Measurements from ENCODE around the gene ITGAE.
A peak's percentile ranks its signal among the peaks of the same experiment; 100 is the strongest.

The ITGAE gene

DNA sequence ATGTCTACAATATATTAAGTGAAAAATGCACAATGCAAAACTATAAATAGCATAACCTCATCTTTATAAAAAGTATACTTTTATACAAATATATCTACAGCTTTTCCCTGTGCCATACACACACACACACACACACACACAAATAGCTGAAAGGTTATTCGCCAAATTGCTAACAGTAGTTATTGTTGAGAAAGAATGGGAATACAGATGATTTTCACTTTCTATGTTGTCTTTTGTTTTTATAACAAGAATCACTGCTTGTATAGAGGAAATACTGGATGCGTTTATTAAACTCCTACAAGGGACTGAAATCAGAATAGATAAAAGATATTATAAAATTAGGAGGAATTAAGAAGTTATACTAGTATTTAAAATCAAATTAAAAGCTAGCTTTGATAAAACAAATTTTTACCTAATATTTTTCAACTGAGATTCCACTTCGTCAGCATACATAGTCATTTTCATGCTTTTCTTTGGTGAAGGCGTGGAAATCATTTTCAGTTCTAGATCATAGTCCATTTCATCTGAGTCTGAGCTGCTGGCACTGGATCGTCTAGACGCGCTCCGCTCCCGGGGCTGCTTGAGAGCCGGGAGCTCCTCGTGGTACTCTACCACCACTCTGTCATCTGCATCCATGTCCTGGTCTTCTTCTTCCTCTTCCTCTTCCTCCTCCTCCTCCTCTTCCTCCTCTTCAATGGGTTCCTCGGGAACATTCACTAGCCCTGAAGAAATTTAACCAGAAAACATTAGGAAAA lies 17.0 kb upstream of the ITGAE start:
- DNase-seq = no peak

DNA sequence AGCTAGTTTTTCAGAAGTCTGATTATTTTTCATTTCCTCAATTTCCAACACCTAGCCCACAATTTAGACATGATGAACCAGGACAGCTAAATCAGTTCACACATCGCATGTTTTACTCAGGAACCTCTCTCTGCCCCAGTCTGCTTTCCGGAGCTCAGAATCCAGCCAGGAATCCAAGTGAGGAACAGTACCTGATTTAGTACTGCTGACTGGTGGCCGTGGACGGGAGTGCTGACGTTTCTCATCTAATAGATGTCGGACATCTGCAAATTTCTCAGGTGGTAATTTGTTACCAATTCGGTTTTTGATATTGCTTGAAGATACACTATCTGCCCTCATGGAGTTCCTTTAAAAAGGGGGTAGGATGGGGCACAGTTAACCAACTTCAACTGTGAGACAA lies 14.9 kb upstream of the ITGAE start:
- DNase-seq = no peak

DNA sequence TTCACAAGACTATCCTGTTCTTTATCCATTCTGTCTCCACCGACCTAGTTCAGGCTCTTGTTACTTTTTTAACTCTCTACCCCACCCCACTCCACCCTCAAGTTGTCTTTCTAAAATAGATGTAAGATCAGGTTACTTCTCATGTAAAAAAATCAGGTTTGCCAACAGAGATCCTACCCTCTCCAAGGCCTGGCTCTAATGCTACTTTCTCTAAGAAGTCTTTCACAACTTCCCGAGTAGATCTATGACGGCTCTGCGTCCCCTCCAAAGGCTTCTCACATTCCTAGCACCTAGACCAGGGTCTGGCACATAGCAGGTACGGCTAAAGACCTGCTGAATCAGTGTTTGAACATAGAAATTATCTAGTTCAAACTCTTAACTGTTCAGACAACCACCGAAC lies 14.1 kb upstream of the ITGAE start:
- no peak for DNase-seq

DNA sequence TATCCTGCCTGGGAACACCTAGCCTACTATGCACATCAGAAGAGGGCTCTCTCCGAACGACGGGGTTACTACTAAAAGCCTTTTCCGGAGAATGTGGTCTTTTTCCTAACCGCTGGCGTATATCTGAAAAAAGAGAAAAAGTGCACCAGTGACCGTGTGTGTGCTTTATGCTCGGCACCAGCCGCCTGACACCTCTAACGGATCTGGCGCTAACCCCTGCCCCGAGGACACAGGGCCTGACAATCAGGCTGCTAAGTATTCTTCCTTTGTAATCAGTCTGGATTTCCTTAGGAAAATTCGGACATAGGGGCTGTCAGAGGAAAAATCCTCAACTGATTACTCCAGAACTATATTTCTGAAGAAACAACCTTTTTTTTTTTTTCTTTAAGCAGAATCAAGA lies 13.4 kb upstream of the ITGAE start:
- no peak for DNase-seq

DNA sequence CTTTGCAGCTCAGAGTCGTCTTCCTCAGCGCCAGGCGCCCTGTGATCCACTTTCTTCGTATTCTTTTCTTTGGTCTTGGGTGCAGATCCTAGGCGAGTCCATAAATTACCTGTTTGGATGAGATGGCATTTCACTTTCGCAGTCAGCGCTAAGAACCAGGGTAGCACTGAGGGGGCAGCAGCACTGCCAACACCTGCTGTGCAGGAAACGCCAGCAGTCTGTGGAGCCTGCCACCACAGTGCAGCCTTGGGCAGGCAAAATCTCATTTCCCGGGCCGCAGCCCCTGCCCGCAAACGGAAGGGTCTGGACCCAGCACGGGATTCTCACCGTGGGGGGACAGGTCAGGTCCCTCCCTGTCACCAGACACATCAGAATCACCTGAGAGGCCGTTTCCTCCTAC lies 12.2 kb upstream of the ITGAE start:
- no peak for DNase-seq

DNA sequence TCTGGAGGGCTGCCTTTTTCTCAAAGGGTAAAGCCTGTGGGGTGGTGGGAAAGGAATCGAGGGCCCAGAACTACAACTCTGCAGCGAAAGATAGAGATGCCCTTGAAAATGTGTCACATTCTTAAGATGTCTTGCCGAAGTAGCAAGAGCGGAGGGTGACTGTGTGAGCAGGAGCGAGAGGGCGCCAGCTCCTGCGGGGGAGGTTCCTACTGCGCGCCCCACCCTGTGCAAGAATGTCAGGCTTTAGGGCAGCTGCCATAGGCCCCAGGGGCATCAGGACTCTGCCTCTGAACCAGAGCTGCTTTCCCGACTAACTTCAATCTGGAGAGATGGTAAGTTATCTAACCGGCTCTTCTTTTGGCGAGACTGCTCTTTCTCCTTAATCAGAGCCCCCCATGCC lies 11.8 kb upstream of the ITGAE start:
- no peak for DNase-seq

DNA sequence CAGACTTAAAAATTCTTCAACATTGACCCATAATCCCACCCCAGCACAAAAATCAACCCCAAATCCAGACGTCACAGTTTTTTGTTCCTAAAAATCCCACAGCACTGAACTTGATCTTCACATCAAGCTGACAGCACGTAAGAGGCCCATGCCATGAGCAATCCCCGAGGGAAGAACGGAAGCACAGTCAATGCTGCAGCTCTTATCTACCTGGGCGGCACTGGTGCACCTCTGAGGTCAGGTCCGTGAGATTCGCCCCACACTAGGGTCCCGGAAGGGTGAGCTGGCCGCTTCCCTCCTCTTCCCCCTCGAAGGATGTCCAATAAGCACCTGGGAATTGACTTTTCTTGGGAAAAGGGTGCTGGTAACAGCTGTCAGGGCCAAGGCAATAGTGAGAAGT lies 11.3 kb upstream of the ITGAE start:
- no peak for DNase-seq

DNA sequence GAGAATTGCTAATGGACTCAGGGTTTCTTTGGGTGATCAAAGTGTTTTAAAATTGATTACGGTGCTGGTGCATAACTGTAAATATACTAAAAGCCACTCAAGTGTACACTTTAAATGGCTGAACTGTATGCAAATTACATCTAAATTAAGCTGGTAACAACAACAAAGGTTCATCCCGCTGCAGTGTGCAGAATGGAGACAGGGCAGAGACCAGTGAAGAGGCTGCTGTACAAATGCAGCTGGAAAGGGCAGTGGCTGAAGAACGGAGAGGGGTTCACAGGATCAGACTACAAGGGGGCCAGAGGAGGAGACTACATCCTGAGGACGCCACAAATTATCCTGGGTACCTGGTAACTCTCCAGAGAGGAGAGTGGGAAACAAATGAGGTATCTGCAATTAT lies 9.0 kb upstream of the ITGAE start:
- no peak for DNase-seq

DNA sequence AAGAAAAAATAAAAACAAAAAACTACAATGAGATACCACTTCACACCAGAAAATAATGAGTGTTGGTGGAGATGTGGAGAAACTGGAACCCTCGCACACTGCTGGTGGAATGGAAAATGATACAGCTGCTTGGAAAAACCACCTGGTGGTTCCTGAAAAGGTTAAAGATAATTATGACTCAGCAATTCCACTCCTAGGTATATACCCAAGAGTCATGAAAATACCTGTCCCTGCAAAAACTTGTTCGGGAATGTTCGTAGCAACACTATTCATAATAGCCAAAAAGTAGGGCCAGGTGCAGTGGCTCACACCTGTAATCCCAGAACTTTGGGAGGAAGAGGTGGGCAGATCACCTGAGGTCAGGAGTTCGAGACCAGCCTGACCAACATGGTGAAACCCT lies 8.1 kb upstream of the ITGAE start:
- DNase-seq = no peak

DNA sequence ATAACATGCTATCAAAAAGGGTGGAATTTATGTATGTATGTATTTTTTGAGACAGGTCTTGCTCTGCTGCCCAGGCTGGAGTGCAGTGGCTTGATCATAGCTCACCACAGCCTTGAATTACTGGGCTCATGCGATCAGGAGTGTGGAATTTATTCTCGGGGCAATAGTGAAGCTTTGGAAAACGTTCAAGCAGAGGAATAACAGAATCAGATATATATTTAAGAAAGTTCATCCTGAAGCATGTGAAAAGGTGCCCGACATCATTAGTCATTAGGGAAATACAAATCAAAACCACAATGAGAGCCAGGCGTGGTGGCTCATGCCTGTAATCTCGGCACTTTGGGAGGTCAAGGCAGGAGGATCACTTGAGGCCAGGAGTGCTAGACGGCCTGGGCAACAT lies 7.7 kb upstream of the ITGAE start:
- no peak for DNase-seq

DNA sequence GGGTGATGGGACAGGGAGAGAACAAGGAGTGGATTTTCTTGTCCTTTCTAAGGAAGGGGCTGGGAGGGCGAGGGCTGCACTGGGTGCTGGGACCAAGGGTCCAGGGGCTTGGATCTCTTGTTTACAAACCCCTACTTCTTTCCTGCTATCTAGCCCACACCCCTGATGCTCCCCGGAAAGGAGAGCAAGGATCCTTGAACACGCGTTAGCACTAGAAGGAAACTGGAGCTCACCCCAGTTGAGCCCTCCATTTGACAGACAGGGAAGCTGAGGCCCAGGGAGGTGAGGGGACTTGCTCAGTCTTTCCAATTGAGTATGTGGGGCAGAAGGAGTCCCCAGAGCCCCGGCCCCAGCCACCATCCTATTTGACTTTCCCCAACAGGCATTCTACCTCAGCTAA lies 4.6 kb upstream of the ITGAE start:
- DNase-seq = no peak

DNA sequence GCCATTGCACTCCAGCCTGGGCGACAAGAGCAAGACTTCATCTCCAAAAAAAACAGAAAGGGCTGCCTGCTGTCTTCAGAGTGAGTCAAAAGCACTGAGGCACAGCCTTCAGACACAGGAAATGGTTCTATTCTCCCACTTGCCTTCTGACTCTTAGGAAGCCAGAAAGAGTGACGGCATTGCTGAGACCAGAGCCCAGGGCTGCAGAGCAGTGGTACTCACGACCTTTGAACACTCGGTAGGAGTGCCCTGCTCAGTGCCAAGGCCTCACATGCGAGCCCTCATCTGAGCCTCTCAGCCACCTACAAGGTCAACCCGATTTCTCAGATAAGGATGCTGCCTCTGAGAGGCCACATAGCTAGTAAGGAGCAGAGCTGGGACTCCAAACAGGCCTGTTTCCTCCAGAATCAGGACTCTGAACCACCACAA lies 3.5 kb upstream of the ITGAE start:
- DNase-seq = no peak

DNA sequence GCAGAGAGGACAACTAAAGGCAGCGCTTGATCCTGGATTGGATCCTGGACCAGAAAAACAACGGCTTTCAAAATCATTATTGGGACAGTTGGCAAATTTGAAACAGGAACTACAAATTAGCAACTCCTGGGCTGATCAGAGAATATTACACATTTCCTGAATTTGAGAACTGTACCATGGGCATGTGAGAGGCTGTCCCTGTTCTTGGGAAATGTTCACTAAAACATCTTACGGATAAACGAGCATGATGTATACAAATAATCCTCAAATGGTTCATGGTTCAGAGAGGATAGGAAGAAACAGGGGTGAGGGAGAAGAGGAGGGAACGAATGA lies 2.3 kb upstream of the ITGAE start:
- no peak for DNase-seq

DNA sequence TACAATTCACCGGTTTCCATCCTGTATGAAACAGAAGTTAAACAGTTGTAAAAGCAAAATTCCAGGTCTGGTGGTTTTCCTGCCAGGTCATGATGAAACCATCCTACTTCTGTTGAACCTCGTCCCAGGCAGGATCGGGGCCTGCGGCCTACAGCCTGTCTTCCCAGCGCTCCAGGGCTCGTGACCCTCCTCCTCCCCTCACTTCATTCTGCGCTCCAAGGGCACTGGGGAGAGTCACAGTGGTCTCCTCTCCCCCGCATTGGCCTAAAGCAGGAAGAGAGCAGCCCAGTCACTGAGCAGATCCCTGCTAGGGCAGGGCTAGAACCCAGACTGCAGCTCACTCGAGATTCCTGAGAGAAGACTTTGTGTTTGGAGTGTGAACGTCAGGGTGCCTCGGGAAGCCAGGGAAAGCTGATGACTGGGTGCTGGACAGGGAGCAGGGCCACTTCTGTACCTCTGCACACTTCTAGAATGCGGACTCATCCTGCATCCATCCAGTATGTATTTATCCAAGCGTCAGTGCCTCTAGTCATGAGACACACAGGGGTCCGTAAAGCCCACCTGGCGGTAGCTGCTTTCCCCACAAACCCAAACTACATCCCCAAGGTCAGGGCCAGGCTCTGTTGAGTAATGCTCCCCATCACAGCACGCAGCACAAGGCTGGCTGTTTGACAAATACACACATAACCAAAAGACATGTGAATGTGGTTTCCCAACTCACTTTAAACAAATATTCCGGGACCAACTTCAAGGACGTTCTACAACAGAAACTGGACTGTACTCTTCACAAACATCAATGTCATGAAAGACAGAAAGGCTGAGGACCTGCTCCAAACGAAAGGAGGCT lies 1.7 kb upstream of the ITGAE start:
- DNase-seq = no peak

DNA sequence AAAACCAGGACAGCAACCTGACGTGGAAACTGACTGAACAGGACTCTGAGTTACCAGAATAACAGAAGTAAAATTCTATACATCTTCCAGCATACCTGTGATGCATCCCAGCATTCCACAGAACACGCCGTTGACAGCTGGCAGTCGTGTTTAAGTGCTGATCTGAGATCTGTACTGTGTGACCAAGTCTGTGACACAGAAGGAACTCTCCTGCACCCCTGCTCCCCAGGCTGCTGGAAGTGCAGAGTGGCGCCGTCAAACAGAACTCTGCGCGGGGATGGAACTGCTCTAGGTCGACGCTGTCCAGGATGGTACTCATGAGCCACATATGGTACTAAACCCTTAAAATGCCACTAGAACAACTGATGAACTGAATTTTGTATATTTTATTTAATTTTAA lies 804 bp upstream of the ITGAE start:
- DNase-seq = no peak

DNA sequence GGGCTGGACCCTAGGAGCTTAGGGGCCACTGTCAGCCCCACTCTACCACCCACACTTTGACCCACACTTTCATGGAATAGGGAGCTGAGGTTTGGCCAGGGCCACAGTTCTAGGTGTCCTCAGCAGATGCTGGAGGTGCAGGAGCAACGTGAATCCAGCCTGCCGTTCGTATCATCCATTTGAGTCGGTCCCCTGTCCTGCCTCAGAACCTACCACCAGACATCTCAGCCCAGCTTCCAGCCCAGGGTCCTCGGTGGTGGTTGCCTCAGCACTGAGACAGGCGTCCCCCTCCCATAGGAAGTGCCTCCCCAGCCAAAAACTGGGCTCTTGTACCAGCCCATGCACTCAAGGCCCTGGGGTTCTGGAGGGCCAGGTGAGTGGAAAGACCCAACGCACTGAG lies 359 bp upstream of the ITGAE start:
- DNase-seq = no peak

DNA sequence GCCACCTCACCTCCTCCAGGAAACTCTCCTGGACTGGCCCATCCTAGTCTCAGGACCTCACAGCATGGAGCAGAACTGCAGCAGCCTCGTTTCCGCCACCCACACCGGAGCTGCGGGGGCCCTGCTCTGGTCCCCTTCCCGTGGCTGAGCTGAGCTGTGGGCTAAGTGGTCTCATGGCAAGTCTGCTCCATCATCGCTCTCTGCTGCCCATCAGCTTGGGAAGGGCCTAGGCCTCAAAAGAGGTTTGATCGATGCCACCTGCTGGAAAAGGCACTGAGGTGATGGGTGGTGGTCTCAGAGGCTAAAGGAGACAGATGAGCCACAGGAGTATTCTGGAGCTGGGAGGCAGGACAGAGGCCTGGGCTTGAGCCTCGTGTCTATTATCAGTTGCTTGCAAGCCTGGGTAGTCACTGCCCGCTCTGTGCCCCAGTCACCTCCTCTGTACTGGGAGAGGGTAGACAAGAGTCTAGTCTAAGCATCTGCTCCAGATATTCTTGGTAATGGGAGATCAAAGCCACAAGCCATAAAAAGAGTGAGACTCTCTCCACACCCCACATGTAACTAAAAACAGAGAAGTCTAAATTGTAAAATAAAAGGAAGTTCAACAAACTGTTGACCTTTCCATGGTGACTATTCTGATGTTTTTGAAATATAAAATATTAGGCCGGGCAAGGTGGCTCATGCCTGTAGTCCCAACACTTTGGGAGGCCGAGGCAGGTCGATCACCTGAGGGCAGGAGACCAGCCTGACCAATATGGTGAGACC lies 1.6 kb downstream of the ITGAE start:
- DNase-seq = no peak

DNA sequence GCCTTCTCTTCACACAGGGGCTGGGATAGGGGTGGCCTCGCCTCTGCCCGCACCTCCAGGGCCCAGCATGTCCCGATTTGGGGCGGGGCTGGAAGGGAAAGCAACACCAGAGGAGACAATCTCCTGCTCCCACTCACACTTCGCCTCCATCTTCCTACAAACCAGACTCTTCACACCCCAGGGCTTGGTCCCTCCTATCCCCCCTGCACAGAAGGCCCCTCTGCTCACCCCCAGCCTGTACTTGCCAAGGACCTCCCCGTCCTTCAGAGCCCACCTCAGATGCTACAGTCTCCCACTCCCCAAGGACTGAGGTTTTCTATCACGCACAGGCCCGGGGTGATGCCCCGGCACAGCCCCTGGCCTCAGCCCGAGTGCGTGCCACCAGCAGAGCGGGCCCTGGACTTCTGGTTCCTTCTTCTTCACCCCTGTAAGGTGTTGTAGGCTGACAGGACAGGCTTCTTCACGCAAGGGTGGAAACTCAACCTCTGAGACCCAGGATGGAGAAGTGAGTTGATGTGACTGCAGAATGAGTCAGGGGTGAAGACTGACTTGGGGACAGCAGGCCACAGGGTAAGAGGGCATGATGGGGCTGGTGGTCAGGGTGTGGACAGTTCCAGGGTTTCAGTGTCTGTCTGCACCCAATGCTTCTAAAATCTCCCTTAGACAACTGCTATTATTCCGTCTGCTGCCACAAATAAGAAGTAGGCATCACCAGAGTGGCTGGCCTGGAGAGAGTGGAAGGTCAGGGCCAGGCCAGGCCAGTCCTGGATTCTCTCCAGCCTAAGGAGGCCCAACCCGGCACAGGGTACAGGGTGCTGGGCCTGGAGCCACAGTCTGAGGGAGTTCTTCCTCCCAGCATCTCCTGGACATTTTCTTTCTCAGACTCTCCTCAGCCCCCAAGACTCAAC lies 2.5 kb downstream of the ITGAE start:
- no peak for DNase-seq

DNA sequence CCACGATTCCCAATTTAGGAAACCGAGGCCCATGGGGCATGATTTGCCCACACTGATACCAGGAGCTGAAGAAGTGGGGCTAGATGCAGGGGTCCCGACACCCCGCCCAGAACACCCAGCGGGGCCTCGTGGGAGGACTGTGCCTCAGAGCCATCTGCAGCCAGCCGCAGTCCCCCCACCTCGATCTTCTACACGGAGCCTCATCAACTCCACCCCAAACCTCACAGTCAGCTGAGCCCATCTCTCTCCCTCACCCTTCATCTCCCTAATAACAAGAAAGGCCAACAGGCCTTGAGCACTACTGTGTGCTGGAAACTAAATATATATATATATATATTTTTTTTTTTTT lies 4.2 kb downstream of the ITGAE start:
- DNase-seq = no peak

DNA sequence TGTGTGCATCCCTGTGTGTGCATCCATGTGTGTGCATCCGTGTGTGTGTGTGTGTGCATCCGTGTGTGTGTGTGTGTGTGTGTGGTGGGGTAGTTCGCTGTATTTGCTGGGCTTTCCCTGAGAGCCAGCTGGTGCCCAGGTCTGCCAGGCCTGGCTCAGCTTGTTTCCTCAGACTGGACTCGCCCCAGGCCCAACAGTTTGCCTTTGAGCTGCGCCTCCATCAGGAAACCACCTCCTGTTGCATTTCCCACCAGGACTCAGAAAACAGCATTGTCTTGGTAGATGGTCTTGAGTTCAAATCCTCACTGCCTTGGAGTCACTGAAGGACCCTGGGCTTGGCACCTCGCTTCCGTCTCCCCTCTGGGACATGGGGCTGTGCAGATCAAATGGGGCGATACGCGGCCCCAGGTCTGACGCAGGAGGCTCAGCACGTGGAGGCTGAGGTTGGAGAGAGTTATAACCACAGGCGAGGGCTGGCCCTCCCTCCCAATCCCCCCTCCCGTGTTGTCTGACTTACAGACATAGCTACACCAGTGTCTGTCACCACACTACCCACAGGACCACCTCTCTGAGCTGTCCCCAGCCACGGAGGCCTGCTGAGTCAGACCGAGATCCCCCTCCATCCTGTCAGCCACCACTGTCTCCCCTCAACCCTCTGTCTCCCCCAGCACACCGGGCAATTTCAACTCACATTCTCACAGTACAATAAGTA lies 4.7 kb downstream of the ITGAE start:
- DNase-seq = peak; percentile 34

DNA sequence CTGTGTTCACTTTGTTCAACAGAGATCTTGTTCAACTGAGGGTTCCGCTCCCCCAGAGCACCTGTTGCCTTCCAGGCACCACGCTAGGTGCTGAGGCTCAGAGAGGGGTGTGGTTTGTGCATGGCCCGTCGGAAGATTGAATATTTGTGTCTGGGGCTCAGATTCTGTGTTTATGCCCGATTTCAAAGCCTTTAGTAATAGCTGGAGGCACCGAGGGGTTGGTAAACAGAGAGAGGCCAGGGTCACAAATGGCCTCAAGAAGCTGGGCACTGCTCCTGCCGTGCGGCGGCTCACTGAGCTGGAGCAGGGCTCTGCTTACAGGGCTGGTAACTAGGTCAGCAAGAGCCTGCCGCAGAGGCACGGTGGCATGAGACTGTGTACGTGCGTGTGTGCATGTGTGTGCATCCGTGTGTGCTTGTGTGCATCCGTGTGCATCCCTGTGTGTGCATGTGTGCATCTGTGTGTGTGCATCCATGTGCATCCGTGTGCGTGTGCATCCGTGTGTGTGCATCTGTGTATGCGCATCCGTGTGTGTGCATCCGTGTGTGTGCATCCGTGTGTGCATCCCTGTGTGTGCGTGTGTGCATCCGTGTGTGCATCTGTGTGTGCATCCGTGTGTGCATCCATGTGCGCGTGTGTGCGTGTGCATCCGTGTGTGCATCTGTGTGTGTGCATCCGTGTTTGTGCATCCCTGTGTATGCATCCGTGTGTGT lies 5.4 kb downstream of the ITGAE start:
- no peak for DNase-seq
